PC-3 (cell line): ENCODE measurements around the gene TSPAN9. TPM values are rescaled to one million over a fixed set of nuclear protein-coding genes. Genes with fewer than 3 reads are reported as not detected.

ENCODE experiments used
- ATAC-seq: fragments of 200-7000 bp; cut with Tn5 transposase; 2 replicates; pipeline ENCODE4 v1.9.1; 2020; ENCODE audit warnings: mild to moderate bottlenecking, moderate library complexity
- BruUV-seq: library from RNA; stranded (reverse); fragments of 400-500 nt; replicated peaks from 2 replicates; lab custom pipeline; 2021; lab: Mats Ljungman, UMichigan
- CTCF ChIA-PET: fragments of 300-600 bp; sonication (Branson Sonifier 250); formaldehyde crosslinking; loops from one replicate; lab custom pipeline; 2022; ENCODE audit warnings: antibody characterized with exemption; lab: Charles Lee
- POLR2A ChIA-PET: fragments of 300-600 bp; sonication (Branson Sonifier 250); formaldehyde crosslinking; loops from one replicate; lab custom pipeline; 2022; ENCODE audit warnings: antibody characterized with exemption; ENCODE audit not compliant: unreplicated experiment; lab: Charles Lee
- DNase-seq: peaks from one replicate; pipeline ENCODE4 v3.0.0-alpha.2; 2015
- H2AFZ ChIP-seq: fragments of 300-600 bp; sonication (generic); 2 replicates; pipeline ENCODE4 v1.6.0; 2016; ENCODE audit warnings: antibody characterized with exemption, low read length
- H3F3A ChIP-seq: fragments of 300-600 bp; sonication (generic); one replicate; pipeline ENCODE4 v1.6.0; 2017; ENCODE audit warnings: antibody characterized with exemption, low read length, control low read depth, mild to moderate bottlenecking; ENCODE audit not compliant: unreplicated experiment
- H3K27ac ChIP-seq: fragments of 300-600 bp; sonication (generic); 2 replicates; pipeline ENCODE4 v1.5.1; 2016; ENCODE audit warnings: mild to moderate bottlenecking, low read length
- H3K27me3 ChIP-seq: fragments of 300-600 bp; sonication (generic); 2 replicates; pipeline ENCODE4 v1.6.1; 2016; ENCODE audit warnings: low read length, mixed read lengths
- H3K36me3 ChIP-seq: fragments of 300-600 bp; sonication (generic); 2 replicates; pipeline ENCODE4 v1.6.1; 2016; ENCODE audit warnings: low read depth, mixed run types, low read length, mixed read lengths
- H3K4me1 ChIP-seq: fragments of 300-600 bp; sonication (generic); 2 replicates; pipeline ENCODE4 v1.5.1; 2016; ENCODE audit warnings: low read length; ENCODE audit not compliant: insufficient read depth
- H3K4me2 ChIP-seq: fragments of 300-600 bp; sonication (generic); 2 replicates; pipeline ENCODE4 v1.6.0; 2016; ENCODE audit warnings: low read length
- H3K4me3 ChIP-seq: fragments of 300-600 bp; sonication (generic); 2 replicates; pipeline ENCODE4 v1.5.1; 2016; ENCODE audit warnings: mild to moderate bottlenecking, low read length, mixed read lengths
- H3K79me2 ChIP-seq: fragments of 300-600 bp; sonication (generic); 2 replicates; pipeline ENCODE4 v1.6.1; 2017; ENCODE audit warnings: low read length, mixed read lengths
- H3K9ac ChIP-seq: fragments of 300-600 bp; sonication (generic); 2 replicates; pipeline ENCODE4 v1.6.0; 2016; ENCODE audit warnings: mild to moderate bottlenecking, low read length
- H3K9me2 ChIP-seq: fragments of 300-600 bp; sonication (generic); replicated peaks from 2 replicates; pipeline ENCODE4 v1.6.1; 2016; ENCODE audit warnings: mixed run types, low read length, mixed read lengths
- H3K9me3 ChIP-seq: fragments of 300-600 bp; sonication (generic); 2 replicates; pipeline ENCODE4 v1.6.1; 2016; ENCODE audit warnings: low read length, mixed read lengths
- H4K20me1 ChIP-seq: fragments of 300-600 bp; sonication (generic); 2 replicates; pipeline ENCODE4 v1.6.1; 2016; ENCODE audit warnings: low read length, mixed read lengths
- CTCF ChIP-seq: fragments of 300-600 bp; sonication (generic); conservative IDR thresholded peaks from 2 replicates; pipeline ENCODE4 v1.5.1; 2017; ENCODE audit warnings: antibody characterized with exemption, low read depth, mild to moderate bottlenecking, low read length
- EZH2 ChIP-seq: fragments of 300-600 bp; sonication (generic); IDR thresholded peaks from one replicate; pipeline ENCODE4 v1.6.1; 2017; ENCODE audit warnings: antibody characterized with exemption, mild to moderate bottlenecking, low read length; ENCODE audit not compliant: unreplicated experiment
- EZH2phosphoT487 ChIP-seq: fragments of 300-600 bp; sonication (generic); IDR thresholded peaks from 2 replicates; pipeline ENCODE4 v1.6.1; 2018; ENCODE audit warnings: mild to moderate bottlenecking, antibody characterized with exemption, low read length, borderline replicate concordance
- intact Hi-C: fragments of 100-400 bp; cut with micrococcal nuclease; formaldehyde crosslinking; loops from 2 replicates; pipeline ENCODE4 v1.9.0; 2023
- total RNA-seq: library from RNA; depleted of rRNA; stranded (reverse); fragments of >200 nt; gene quantifications from 2 replicates; pipeline ENCODE4 v1.2.3, GENCODE V29; 2014

The TSPAN9 gene
- total RNA-seq, 1 experiment from 2014 or later = 6.2 TPM

- no peak overlapping the region for H3K4me3 ChIP-seq
- no peak overlapping the region for H3K9ac ChIP-seq
- intact Hi-C loops = loop anchor here (5.0 kb wide), 1 partner anchor 50 kb away; no protein-coding TSS in a partner anchor
- H3K27me3 ChIP-seq = no peaks in the 10 kb centered on the region
- no TSS peak for BruUV-seq
- H3K9me3 ChIP-seq = no peaks in the 10 kb centered on the region
- no peaks in the 10 kb centered on the region for H4K20me1 ChIP-seq
- no peaks in the 10 kb centered on the region for H3K79me2 ChIP-seq
- CTCF ChIA-PET = no interaction called here
- no peak for TF ChIP-seq EZH2phosphoT487
- no peak for TF ChIP-seq CTCF
- H3K36me3 ChIP-seq = no peaks in the 10 kb centered on the region
- no peaks in the 10 kb centered on the region for H3K9me2 ChIP-seq
- no peak overlapping the region for H3K27ac ChIP-seq
- H3K4me2 ChIP-seq = no peak overlapping the region
- no peaks in the 10 kb centered on the region for H3F3A ChIP-seq
- H3K4me1 ChIP-seq = peaks cover 58% of the 10 kb centered on the region
- POLR2A ChIA-PET = no interaction called here
- H2AFZ ChIP-seq = no peak overlapping the region
- DNase-seq (no peak), ATAC-seq (no peak)
Observed at GRCh38 chr12:3316776-3317480, 239.7 kb downstream of the TSPAN9 start.

GRCh38 chr12:3317481-3317815 lies 240.3 kb downstream of the TSPAN9 start:
- Histone ChIP-seq H3K9me3 (no peaks in the 10 kb centered on the region), H3K4me3 (no peak overlapping the region), H3K79me2 (no peaks in the 10 kb centered on the region), H4K20me1 (no peaks in the 10 kb centered on the region), H2AFZ (no peak overlapping the region), H3K27ac (no peak overlapping the region), H3F3A (no peaks in the 10 kb centered on the region), H3K9me2 (no peaks in the 10 kb centered on the region), H3K4me2 (no peak overlapping the region), H3K36me3 (no peaks in the 10 kb centered on the region), H3K4me1 (peaks cover 52% of the 10 kb centered on the region), H3K27me3 (no peaks in the 10 kb centered on the region), H3K9ac (no peak overlapping the region)
- ChIA-PET CTCF (no interaction called here), POLR2A (no interaction called here)
- BruUV-seq = no TSS peak
- intact Hi-C loops = loop anchor here (5.0 kb wide), 1 partner anchor 50 kb away; no protein-coding TSS in a partner anchor
- DNase-seq (peak; percentile 52), ATAC-seq (peak; percentile 7; the same call in 1 of the 2 replicates)
- no peak for TF ChIP-seq EZH2phosphoT487

GRCh38 chr12:3317841-3318501 lies 240.8 kb downstream of the TSPAN9 start:
- no TSS peak for BruUV-seq
- ChIA-PET CTCF (no interaction called here), POLR2A (no interaction called here)
- ATAC-seq (no peak), DNase-seq (no peak)
- Histone ChIP-seq H3K9me3 (no peaks in the 10 kb centered on the region), H3F3A (no peaks in the 10 kb centered on the region), H4K20me1 (no peaks in the 10 kb centered on the region), H3K9me2 (no peaks in the 10 kb centered on the region), H3K4me2 (no peak overlapping the region), H3K4me3 (no peak overlapping the region), H3K4me1 (peaks cover 48% of the 10 kb centered on the region), H3K27me3 (no peaks in the 10 kb centered on the region), H2AFZ (no peak overlapping the region), H3K27ac (no peak overlapping the region), H3K36me3 (no peaks in the 10 kb centered on the region), H3K9ac (no peak overlapping the region), H3K79me2 (no peaks in the 10 kb centered on the region)
- intact Hi-C loops = loop anchor here (5.0 kb wide), 1 partner anchor 49 kb away; no protein-coding TSS in a partner anchor
- TF ChIP-seq EZH2 (no peak), EZH2phosphoT487 (no peak), CTCF (no peak)
